Esophagus muscularis mucosa (tissue), 3 donors: ENCODE data around the gene IP6K2.

ENCODE experiments used
- POLR2A ChIP-seq: fragments of 450-650 bp; IDR thresholded peaks from one replicate; pipeline ENCODE4 v1.6.1; 2017; ENCODE audit warnings: antibody characterized with exemption, moderate library complexity, mild to moderate bottlenecking, low read depth
- POLR2AphosphoS5 ChIP-seq, 2 donors: sonication (generic); formaldehyde crosslinking; IDR thresholded peaks; one replicate each; pipeline ENCODE4 v1.6.1; 2017; ENCODE audit warnings: antibody characterized with exemption in 2 of 2
- TF ChIP-seq, protein P1 (sequence below), 3 experiments: fragments of 200-600 bp in 2 of 3; fragments of 450-650 bp in 1 of 3; sonication (generic) in 2 of 3; IDR thresholded peaks; one replicate each; pipeline ENCODE4 v1.5.1; 2017 to 2019; ENCODE audit warnings: antibody characterized with exemption in 3 of 3, mild to moderate bottlenecking in 2 of 3, moderate library complexity in 1 of 3

DNA sequence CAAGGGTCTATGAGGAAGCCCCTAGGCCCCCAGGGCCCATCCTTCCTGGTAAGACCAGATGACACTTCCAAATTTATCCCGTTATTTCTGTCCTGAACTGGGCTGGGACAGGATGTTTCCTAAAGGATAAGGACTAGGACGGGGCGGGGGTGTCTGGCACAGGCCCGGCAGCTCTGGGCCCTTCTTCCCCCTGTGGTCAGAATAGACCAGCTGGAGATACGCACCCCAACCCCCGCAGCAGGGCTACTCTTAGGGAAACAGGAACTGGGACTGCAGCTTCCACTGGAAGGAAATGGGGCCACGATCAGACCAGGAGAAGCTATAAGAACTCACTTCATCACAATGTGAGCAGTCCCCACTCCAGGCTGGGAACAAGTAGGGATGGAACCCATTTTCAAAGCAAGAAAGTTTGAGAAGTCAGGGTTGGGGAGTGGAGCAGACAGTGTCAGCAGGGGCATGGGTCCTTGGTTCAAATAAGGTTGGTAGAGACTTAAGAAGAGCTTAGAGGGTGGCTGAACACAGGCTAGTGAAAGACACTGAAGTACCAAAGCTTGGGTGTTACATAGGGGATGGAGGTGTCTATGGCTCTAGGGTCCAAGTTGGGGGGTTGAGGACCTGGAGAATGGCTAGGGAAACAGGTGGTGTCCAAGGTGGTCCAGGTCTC, 32.4 kb downstream of the IP6K2 start:
- TF ChIP-seq POLR2AphosphoS5 (IDR thresholded peaks at IDR 0.05), result no peak
- no peak for TF ChIP-seq POLR2A
- TF ChIP-seq, protein P1, sequence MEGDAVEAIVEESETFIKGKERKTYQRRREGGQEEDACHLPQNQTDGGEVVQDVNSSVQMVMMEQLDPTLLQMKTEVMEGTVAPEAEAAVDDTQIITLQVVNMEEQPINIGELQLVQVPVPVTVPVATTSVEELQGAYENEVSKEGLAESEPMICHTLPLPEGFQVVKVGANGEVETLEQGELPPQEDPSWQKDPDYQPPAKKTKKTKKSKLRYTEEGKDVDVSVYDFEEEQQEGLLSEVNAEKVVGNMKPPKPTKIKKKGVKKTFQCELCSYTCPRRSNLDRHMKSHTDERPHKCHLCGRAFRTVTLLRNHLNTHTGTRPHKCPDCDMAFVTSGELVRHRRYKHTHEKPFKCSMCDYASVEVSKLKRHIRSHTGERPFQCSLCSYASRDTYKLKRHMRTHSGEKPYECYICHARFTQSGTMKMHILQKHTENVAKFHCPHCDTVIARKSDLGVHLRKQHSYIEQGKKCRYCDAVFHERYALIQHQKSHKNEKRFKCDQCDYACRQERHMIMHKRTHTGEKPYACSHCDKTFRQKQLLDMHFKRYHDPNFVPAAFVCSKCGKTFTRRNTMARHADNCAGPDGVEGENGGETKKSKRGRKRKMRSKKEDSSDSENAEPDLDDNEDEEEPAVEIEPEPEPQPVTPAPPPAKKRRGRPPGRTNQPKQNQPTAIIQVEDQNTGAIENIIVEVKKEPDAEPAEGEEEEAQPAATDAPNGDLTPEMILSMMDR (IDR thresholded peaks at IDR 0.05), result no peak
